ENCODE measurements around the gene NELL2.
"Not testable (repeated sequence)": the region's sequence is repeated elsewhere in the genome, so short reads cannot be mapped to it uniquely, and the experiment has no call there.

The NELL2 gene

GRCh38 chr12:44777044-44777443 is 99.1 kb downstream of the NELL2 start:
- no peak overlapping the region for H3K4me3 Mint-ChIP-seq
- H3K4me1 Mint-ChIP-seq (ENCODE audit: low read depth), result peaks cover 17% of the 10 kb centered on the region
- no peaks in the 10 kb centered on the region for H3K27me3 Mint-ChIP-seq
- no peak overlapping the region for H3K27ac Mint-ChIP-seq
- H3K9me3 Mint-ChIP-seq, result peaks cover 9% of the 10 kb centered on the region
- H3K36me3 Mint-ChIP-seq (ENCODE audit: low read depth), result peaks cover 44% of the 10 kb centered on the region

GRCh38 chr12:44775901-44776300 is 100.2 kb downstream of the NELL2 start:
- Mint-ChIP-seq H3K27ac (no peak overlapping the region), H3K9me3 (peaks cover 4% of the 10 kb centered on the region), H3K4me1 (ENCODE audit: low read depth) (peaks cover 14% of the 10 kb centered on the region), H3K4me3 (no peak overlapping the region), H3K36me3 (ENCODE audit: low read depth) (peaks cover 36% of the 10 kb centered on the region), H3K27me3 (no peaks in the 10 kb centered on the region)

GRCh38 chr12:44774815-44775411 is 101.2 kb downstream of the NELL2 start:
- H3K9me3 Mint-ChIP-seq, result peaks cover 3% of the 10 kb centered on the region

GRCh38 chr12:44771485-44772021 is 104.6 kb downstream of the NELL2 start:
- Mint-ChIP-seq H3K36me3 (ENCODE audit: low read depth) (peaks cover 22% of the 10 kb centered on the region), H3K4me1 (ENCODE audit: low read depth) (no peaks in the 10 kb centered on the region), H3K27ac (no peak overlapping the region), H3K4me3 (no peak overlapping the region), H3K9me3 (no peaks in the 10 kb centered on the region), H3K27me3 (no peaks in the 10 kb centered on the region)

More at GRCh38 chr12:44774815-44775411, 101.2 kb downstream of the NELL2 start:
- Mint-ChIP-seq H3K27me3 (no peaks in the 10 kb centered on the region), H3K4me1 (ENCODE audit: low read depth) (peaks cover 4% of the 10 kb centered on the region), H3K36me3 (ENCODE audit: low read depth) (peaks cover 31% of the 10 kb centered on the region), H3K27ac (no peak overlapping the region), H3K4me3 (no peak overlapping the region)

- Mint-ChIP-seq H3K27ac (no peak overlapping the region), H3K4me3 (no peak overlapping the region), H3K27me3 (no peaks in the 10 kb centered on the region), H3K36me3 (ENCODE audit: low read depth) (peaks cover 24% of the 10 kb centered on the region), H3K4me1 (ENCODE audit: low read depth) (no peaks in the 10 kb centered on the region), H3K9me3 (peaks cover 5% of the 10 kb centered on the region)
Measured at GRCh38 chr12:44765796-44766195, 110.3 kb downstream of the NELL2 start.

GRCh38 chr12:44763021-44763420 is 113.1 kb downstream of the NELL2 start:
- Mint-ChIP-seq H3K27ac (no peak overlapping the region), H3K4me1 (ENCODE audit: low read depth) (peaks cover 18% of the 10 kb centered on the region), H3K4me3 (no peak overlapping the region), H3K27me3 (no peaks in the 10 kb centered on the region), H3K36me3 (ENCODE audit: low read depth) (peaks cover 35% of the 10 kb centered on the region), H3K9me3 (peaks cover 5% of the 10 kb centered on the region)

- H3K36me3 Mint-ChIP-seq (ENCODE audit: low read depth), result peaks cover 30% of the 10 kb centered on the region
- peaks cover 18% of the 10 kb centered on the region for H3K4me1 Mint-ChIP-seq (ENCODE audit: low read depth)
- H3K27me3 Mint-ChIP-seq, result no peaks in the 10 kb centered on the region
- H3K27ac Mint-ChIP-seq, result no peak overlapping the region
- H3K9me3 Mint-ChIP-seq, result peaks cover 5% of the 10 kb centered on the region
- H3K4me3 Mint-ChIP-seq, result no peak overlapping the region
Measured at GRCh38 chr12:44759289-44759688, 116.8 kb downstream of the NELL2 start.

GRCh38 chr12:44750468-44750867 is 125.6 kb downstream of the NELL2 start:
- H3K27ac Mint-ChIP-seq, result no peak overlapping the region
- H3K36me3 Mint-ChIP-seq (ENCODE audit: low read depth), result peaks cover 22% of the 10 kb centered on the region
- no peaks in the 10 kb centered on the region for H3K27me3 Mint-ChIP-seq
- peaks cover 33% of the 10 kb centered on the region for H3K4me1 Mint-ChIP-seq (ENCODE audit: low read depth)
- H3K4me3 Mint-ChIP-seq, result no peak overlapping the region
- peaks cover 4% of the 10 kb centered on the region for H3K9me3 Mint-ChIP-seq

GRCh38 chr12:44749566-44749965 is 126.5 kb downstream of the NELL2 start:
- Mint-ChIP-seq H3K27ac (no peak overlapping the region), H3K36me3 (ENCODE audit: low read depth) (peaks cover 28% of the 10 kb centered on the region), H3K9me3 (peaks cover 4% of the 10 kb centered on the region)

GRCh38 chr12:44748950-44749468 is 127.1 kb downstream of the NELL2 start:
- Mint-ChIP-seq H3K4me3 (no peak overlapping the region), H3K27ac (no peak overlapping the region), H3K4me1 (ENCODE audit: low read depth) (peaks cover 33% of the 10 kb centered on the region), H3K27me3 (no peaks in the 10 kb centered on the region), H3K36me3 (ENCODE audit: low read depth) (peaks cover 31% of the 10 kb centered on the region), H3K9me3 (peaks cover 4% of the 10 kb centered on the region)

More at GRCh38 chr12:44749566-44749965, 126.5 kb downstream of the NELL2 start:
- peaks cover 33% of the 10 kb centered on the region for H3K4me1 Mint-ChIP-seq (ENCODE audit: low read depth)
- H3K4me3 Mint-ChIP-seq, result no peak overlapping the region
- H3K27me3 Mint-ChIP-seq, result no peaks in the 10 kb centered on the region

- not testable (repeated sequence) for H3K4me3 Mint-ChIP-seq; H3K27ac Mint-ChIP-seq; H3K4me1 Mint-ChIP-seq (ENCODE audit: low read depth); H3K27me3 Mint-ChIP-seq
- Mint-ChIP-seq H3K9me3 (peaks cover 14% of the 10 kb centered on the region), H3K36me3 (ENCODE audit: low read depth) (peaks cover 48% of the 10 kb centered on the region)
Measured at GRCh38 chr12:44741292-44741980, 134.7 kb downstream of the NELL2 start.

GRCh38 chr12:44738051-44738450 is 138.1 kb downstream of the NELL2 start:
- Mint-ChIP-seq H3K27ac (no peak overlapping the region), H3K9me3 (peaks cover 20% of the 10 kb centered on the region), H3K36me3 (ENCODE audit: low read depth) (peaks cover 50% of the 10 kb centered on the region), H3K4me3 (no peak overlapping the region), H3K27me3 (no peaks in the 10 kb centered on the region), H3K4me1 (ENCODE audit: low read depth) (no peaks in the 10 kb centered on the region)

- H3K27ac Mint-ChIP-seq, result no peak overlapping the region
Measured at GRCh38 chr12:44728566-44728965, 147.5 kb downstream of the NELL2 start.

GRCh38 chr12:44720265-44720664 is 155.8 kb downstream of the NELL2 start:
- Mint-ChIP-seq H3K36me3 (ENCODE audit: low read depth) (peaks cover 13% of the 10 kb centered on the region), H3K27me3 (no peaks in the 10 kb centered on the region), H3K4me3 (no peak overlapping the region), H3K4me1 (ENCODE audit: low read depth) (peaks cover 46% of the 10 kb centered on the region), H3K27ac (no peak overlapping the region), H3K9me3 (peaks cover 8% of the 10 kb centered on the region)

More at GRCh38 chr12:44728566-44728965, 147.5 kb downstream of the NELL2 start:
- H3K9me3 Mint-ChIP-seq, result peaks cover 38% of the 10 kb centered on the region
- peaks cover 62% of the 10 kb centered on the region for H3K36me3 Mint-ChIP-seq (ENCODE audit: low read depth)
- no peak overlapping the region for H3K4me3 Mint-ChIP-seq
- peaks cover 8% of the 10 kb centered on the region for H3K4me1 Mint-ChIP-seq (ENCODE audit: low read depth)
- no peaks in the 10 kb centered on the region for H3K27me3 Mint-ChIP-seq

GRCh38 chr12:44717612-44718011 is 158.5 kb downstream of the NELL2 start:
- no peak overlapping the region for H3K4me3 Mint-ChIP-seq
- no peak overlapping the region for H3K27ac Mint-ChIP-seq
- no peaks in the 10 kb centered on the region for H3K9me3 Mint-ChIP-seq
- H3K36me3 Mint-ChIP-seq (ENCODE audit: low read depth), result peaks cover 4% of the 10 kb centered on the region
- H3K4me1 Mint-ChIP-seq (ENCODE audit: low read depth), result peaks cover 34% of the 10 kb centered on the region
- no peaks in the 10 kb centered on the region for H3K27me3 Mint-ChIP-seq
